Activated T-helper 1 cell treated with Interleukin-2 at 50 U/mL for 16 hours (primary cell): Measurements from ENCODE around the gene THRAP3.
"Not testable (repeated sequence)": the region's sequence is repeated elsewhere in the genome, so short reads cannot be mapped to it uniquely, and the experiment has no call there.

Experiments used
- DNase-seq: peaks from one replicate; pipeline ENCODE4 v3.0.0-alpha.2; 2020; ENCODE audit warnings: low read depth

Gene THRAP3

GRCh38 chr1:36251794-36252481, 27.7 kb downstream of the THRAP3 start:
- no peak for DNase-seq

GRCh38 chr1:36252482-36252824, 28.2 kb downstream of the THRAP3 start:
- DNase-seq, result not testable (repeated sequence)

- DNase-seq, result no peak
Observed at GRCh38 chr1:36253161-36253862, 29.1 kb downstream of the THRAP3 start.

- DNase-seq, result no peak
Observed at GRCh38 chr1:36256558-36257374, 32.5 kb downstream of the THRAP3 start.

GRCh38 chr1:36257375-36257767, 33.1 kb downstream of the THRAP3 start:
- DNase-seq, result no peak

- no peak for DNase-seq
Observed at GRCh38 chr1:36258960-36259344, 34.7 kb downstream of the THRAP3 start.

GRCh38 chr1:36268981-36269380, 44.7 kb downstream of the THRAP3 start:
- DNase-seq, result no peak

- DNase-seq, result no peak
Observed at GRCh38 chr1:36269408-36269838, 45.2 kb downstream of the THRAP3 start.

- no peak for DNase-seq
Observed at GRCh38 chr1:36273024-36273423, 48.8 kb downstream of the THRAP3 start.

- DNase-seq, result no peak
Observed at GRCh38 chr1:36274201-36274600, 50.0 kb downstream of the THRAP3 start.

- DNase-seq, result no peak
Observed at GRCh38 chr1:36276688-36277087, 52.4 kb downstream of the THRAP3 start.

GRCh38 chr1:36279110-36279788, 55.0 kb downstream of the THRAP3 start:
- no peak for DNase-seq

- DNase-seq, result no peak
Observed at GRCh38 chr1:36279789-36280296, 55.6 kb downstream of the THRAP3 start.

GRCh38 chr1:36284061-36284460, 59.8 kb downstream of the THRAP3 start:
- DNase-seq, result no peak

GRCh38 chr1:36284517-36284916, 60.3 kb downstream of the THRAP3 start:
- DNase-seq, result no peak

GRCh38 chr1:36285443-36286101, 61.3 kb downstream of the THRAP3 start:
- peak; percentile 17 for DNase-seq

GRCh38 chr1:36286802-36287201, 62.6 kb downstream of the THRAP3 start:
- no peak for DNase-seq

GRCh38 chr1:36287595-36287994, 63.4 kb downstream of the THRAP3 start:
- DNase-seq, result no peak

GRCh38 chr1:36295390-36295789, 71.1 kb downstream of the THRAP3 start:
- no peak for DNase-seq

GRCh38 chr1:36297062-36297461, 72.8 kb downstream of the THRAP3 start:
- DNase-seq, result no peak

- no peak for DNase-seq
Observed at GRCh38 chr1:36298640-36299039, 74.4 kb downstream of the THRAP3 start.

GRCh38 chr1:36300526-36300925, 76.3 kb downstream of the THRAP3 start:
- DNase-seq, result no peak
